ENCODE data around the gene MST1. TPM values are rescaled to one million over a fixed set of nuclear protein-coding genes. Genes with fewer than 3 reads are reported as not detected.

MST1 gene
- total and polyA plus RNA-seq, 2 of the 4 experiments (the other 2 are of a cell fraction) = 1.3 to 13.0 TPM

GRCh38 chr3:49650177-49650576, 39.1 kb downstream of the MST1 start:
- Histone ChIP-seq H3K56ac (ENCODE audit: extremely low read depth, insufficient read depth, low read length) (no peak overlapping the region), H3K79me1 (ENCODE audit: low read depth in 1 of 2, low read length in 2 of 2) (no peaks in the 10 kb centered on the region), H3K9me3 (ENCODE audit: control insufficient read depth, insufficient read depth, low read length) (no peaks in the 10 kb centered on the region), H2AK9ac (replicated peaks; ENCODE audit: low read depth, low read length, poor library complexity) (no peak overlapping the region), H3K23ac (ENCODE audit: low read depth, low read length) (no peak overlapping the region), H2BK15ac (ENCODE audit: low read depth, low read length) (no peak overlapping the region), H4K5ac (ENCODE audit: low read depth, low read length) (no peak overlapping the region), H3K9ac (ENCODE audit: low read depth, low read length) (no peak overlapping the region), H4K20me1 (ENCODE audit: insufficient read depth, low read length) (no peaks in the 10 kb centered on the region), H3K14ac (replicated peaks; ENCODE audit: low read depth, low read length) (no peak overlapping the region), H3K4me2 (ENCODE audit: low read depth, low read length) (no peak overlapping the region), H3K18ac (ENCODE audit: low read depth, low read length) (no peak overlapping the region), H2BK120ac (ENCODE audit: low read depth, low read length) (no peak overlapping the region), H3K9me1 (ENCODE audit: insufficient read depth, low read length) (peaks cover 3% of the 10 kb centered on the region; the same call in 1 of the 2 replicates), H2BK20ac (ENCODE audit: low read depth, low read length) (no peak overlapping the region), H3K27ac (ENCODE audit: insufficient read depth, low read length) (no peak overlapping the region), H3K27me3 (ENCODE audit: control insufficient read depth, insufficient read depth, low read length) (peaks cover 25% of the 10 kb centered on the region), H3K4ac (ENCODE audit: low read depth, low read length) (no peak overlapping the region), H4K8ac (ENCODE audit: low read depth in 2 of 2, low read length in 2 of 2) (no peak overlapping the region), H3K4me3 (ENCODE audit: insufficient read depth, low read depth, low read length) (no peak overlapping the region), H3K36me3 (ENCODE audit: control insufficient read depth, insufficient read depth, low read length) (no peaks in the 10 kb centered on the region), H2AK5ac (ENCODE audit: low read depth, low read length) (no peak overlapping the region), H4K91ac (ENCODE audit: insufficient read depth, low read depth, low read length) (no peak overlapping the region), H2AFZ (replicated peaks; ENCODE audit: low read length, poor library complexity) (no peak overlapping the region), H2BK5ac (ENCODE audit: low read depth, low read length, poor library complexity, severe bottlenecking) (no peak overlapping the region), H3K4me1 (ENCODE audit: control insufficient read depth, insufficient read depth, low read length) (no peaks in the 10 kb centered on the region)
- in situ Hi-C loops (cut with MboI; ENCODE audit: low sequenced_read_pairs) = no loop called here
- TF ChIP-seq, protein P1, sequence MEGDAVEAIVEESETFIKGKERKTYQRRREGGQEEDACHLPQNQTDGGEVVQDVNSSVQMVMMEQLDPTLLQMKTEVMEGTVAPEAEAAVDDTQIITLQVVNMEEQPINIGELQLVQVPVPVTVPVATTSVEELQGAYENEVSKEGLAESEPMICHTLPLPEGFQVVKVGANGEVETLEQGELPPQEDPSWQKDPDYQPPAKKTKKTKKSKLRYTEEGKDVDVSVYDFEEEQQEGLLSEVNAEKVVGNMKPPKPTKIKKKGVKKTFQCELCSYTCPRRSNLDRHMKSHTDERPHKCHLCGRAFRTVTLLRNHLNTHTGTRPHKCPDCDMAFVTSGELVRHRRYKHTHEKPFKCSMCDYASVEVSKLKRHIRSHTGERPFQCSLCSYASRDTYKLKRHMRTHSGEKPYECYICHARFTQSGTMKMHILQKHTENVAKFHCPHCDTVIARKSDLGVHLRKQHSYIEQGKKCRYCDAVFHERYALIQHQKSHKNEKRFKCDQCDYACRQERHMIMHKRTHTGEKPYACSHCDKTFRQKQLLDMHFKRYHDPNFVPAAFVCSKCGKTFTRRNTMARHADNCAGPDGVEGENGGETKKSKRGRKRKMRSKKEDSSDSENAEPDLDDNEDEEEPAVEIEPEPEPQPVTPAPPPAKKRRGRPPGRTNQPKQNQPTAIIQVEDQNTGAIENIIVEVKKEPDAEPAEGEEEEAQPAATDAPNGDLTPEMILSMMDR (conservative IDR thresholded peaks at IDR 0.05; ENCODE audit: low read depth, low read length) = no peak
- TF ChIP-seq MXI1 (IDR thresholded peaks at IDR 0.05; ENCODE audit: borderline replicate concordance, low read depth, low read length) (no peak), RFX5 (IDR thresholded peaks at IDR 0.05; ENCODE audit: low read depth, low read length) (no peak), MAFK (IDR thresholded peaks at IDR 0.05; ENCODE audit: low read depth, low read length) (no peak), CEBPB (IDR thresholded peaks at IDR 0.05; ENCODE audit: low read depth, low read length) (no peak), BHLHE40 (IDR thresholded peaks at IDR 0.05; ENCODE audit: low read depth, low read length) (no peak), SMC3 (IDR thresholded peaks at IDR 0.05; ENCODE audit: low read depth, low read length) (no peak), NFE2L2 (IDR thresholded peaks at IDR 0.05; ENCODE audit: low read depth, low read length) (no peak), RCOR1 (IDR thresholded peaks at IDR 0.05; ENCODE audit: insufficient replicate concordance, low read length) (no peak)
- ChIA-PET POLR2A (ENCODE audit: unreplicated experiment) (no interaction called here), CTCF (no interaction called here)
- intact Hi-C loops (cut with micrococcal nuclease) = no loop called here
- WGBS, 2 experiments (ENCODE audit: extremely low coverage in 2 of 2, insufficient read length in 1 of 2) = no CpG with 5 or more reads among the region's 1 CpG
- no peak for ATAC-seq (ENCODE audit: low read depth)
- BruUV-seq (replicated peaks) = no TSS peak
- dilution Hi-C loops (cut with HindIII; ENCODE audit: low sequenced_read_pairs, unreplicated experiment) = no loop called here
- DNase-seq = no peak
